Upper lobe of right lung (tissue), 1 donor: ENCODE data around the gene PIK3R5. TPM values are rescaled to one million over a fixed set of nuclear protein-coding genes. Genes with fewer than 3 reads are reported as not detected.

Experiments
- ATAC-seq: fragments of 200-7000 bp; cut with Tn5 transposase; one replicate; pipeline ENCODE4 v1.9.1; 2020; ENCODE audit warnings: mild to moderate bottlenecking, moderate library complexity
- DNase-seq: peaks from one replicate; pipeline ENCODE4 v3.0.0-alpha.2; 2020
- H3K27ac ChIP-seq: fragments of 200-600 bp; one replicate; pipeline ENCODE4 v1.8.0; 2022
- H3K27me3 ChIP-seq: fragments of 200-600 bp; one replicate; pipeline ENCODE4 v1.8.0; 2022; ENCODE audit warnings: mild to moderate bottlenecking
- H3K36me3 ChIP-seq: fragments of 200-600 bp; one replicate; pipeline ENCODE4 v1.8.0; 2022
- H3K4me1 ChIP-seq: fragments of 200-600 bp; one replicate; pipeline ENCODE4 v1.8.0; 2022
- H3K4me3 ChIP-seq: fragments of 200-600 bp; one replicate; pipeline ENCODE4 v1.8.0; 2022; ENCODE audit warnings: mild to moderate bottlenecking
- H3K9me3 ChIP-seq: fragments of 200-600 bp; one replicate; pipeline ENCODE4 v1.8.0; 2022
- CTCF ChIP-seq: fragments of 200-600 bp; IDR thresholded peaks from one replicate; pipeline ENCODE4 v1.8.0; 2022; ENCODE audit warnings: antibody characterized with exemption
- intact Hi-C: fragments of 100-400 bp; cut with DNase I; formaldehyde crosslinking; loops from one replicate; pipeline ENCODE4 v1.11.0; 2022
- total RNA-seq: library from RNA; stranded (reverse); fragmentation: NEBNext Ultra II Directional; extraction: Animal tissue kit (Norgen Biotek cat#: 25700); gene quantifications from one replicate; pipeline ENCODE4 v1.2.1, GENCODE V29; 2021
- donor health status: DM: no; HTN: yes; CAD: no; lungs with severe emphysema.

The PIK3R5 gene
- total RNA-seq, 1 donor from 2014 or later = 37.7 TPM

GRCh38 chr17:9002227-9002605, 36.7 kb upstream of the PIK3R5 start:
- intact Hi-C loops = no loop called here

GRCh38 chr17:9001559-9001958, 36.1 kb upstream of the PIK3R5 start:
- Histone ChIP-seq H3K36me3 (no peaks in the 10 kb centered on the region), H3K4me1 (peaks cover 10% of the 10 kb centered on the region), H3K4me3 (no peak overlapping the region), H3K9me3 (no peaks in the 10 kb centered on the region), H3K27ac (no peak overlapping the region), H3K27me3 (peaks cover 50% of the 10 kb centered on the region)
- no peak for DNase-seq
- intact Hi-C loops = no loop called here
- no peak for TF ChIP-seq CTCF
- ATAC-seq = no peak

More at GRCh38 chr17:9002227-9002605, 36.7 kb upstream of the PIK3R5 start:
- Histone ChIP-seq H3K27ac (no peak overlapping the region), H3K36me3 (no peaks in the 10 kb centered on the region), H3K4me3 (no peak overlapping the region), H3K4me1 (peaks cover 10% of the 10 kb centered on the region), H3K27me3 (peaks cover 52% of the 10 kb centered on the region), H3K9me3 (no peaks in the 10 kb centered on the region)
- TF ChIP-seq CTCF = no peak
- ATAC-seq = no peak
- no peak for DNase-seq

GRCh38 chr17:8997994-8998628, 32.6 kb upstream of the PIK3R5 start:
- ATAC-seq (peak; percentile 86), DNase-seq (peak; percentile 81)
- Histone ChIP-seq H3K27ac (no peak overlapping the region), H3K4me1 (no peaks in the 10 kb centered on the region), H3K9me3 (no peaks in the 10 kb centered on the region), H3K27me3 (peaks cover 17% of the 10 kb centered on the region), H3K36me3 (no peaks in the 10 kb centered on the region), H3K4me3 (no peak overlapping the region)
- intact Hi-C loops = loop anchor here (10.0 kb wide), 1 partner anchor 527 kb away; no protein-coding TSS in a partner anchor
- peak; percentile 90 for TF ChIP-seq CTCF

- Histone ChIP-seq H3K27ac (no peak overlapping the region), H3K9me3 (no peaks in the 10 kb centered on the region), H3K4me1 (no peaks in the 10 kb centered on the region), H3K4me3 (no peak overlapping the region), H3K27me3 (peaks cover 6% of the 10 kb centered on the region), H3K36me3 (no peaks in the 10 kb centered on the region)
- intact Hi-C loops = loop anchor here (10.0 kb wide), 1 partner anchor 529 kb away; no protein-coding TSS in a partner anchor
- TF ChIP-seq CTCF = no peak
- peak; percentile 19 for ATAC-seq
- no peak for DNase-seq
These were observed 30.2 kb upstream of the PIK3R5 start for GRCh38 chr17:8995711-8996110.

GRCh38 chr17:8994319-8994718, 28.8 kb upstream of the PIK3R5 start:
- DNase-seq (peak; percentile 87), ATAC-seq (peak; percentile 89)
- peak; percentile 85 for TF ChIP-seq CTCF
- Histone ChIP-seq H3K4me1 (no peaks in the 10 kb centered on the region), H3K27me3 (peaks cover 5% of the 10 kb centered on the region), H3K27ac (no peak overlapping the region), H3K36me3 (no peaks in the 10 kb centered on the region), H3K9me3 (no peaks in the 10 kb centered on the region), H3K4me3 (no peak overlapping the region)
- intact Hi-C loops = loop anchor here (10.0 kb wide), 1 partner anchor 530 kb away; no protein-coding TSS in a partner anchor
